GM12874 (cell line): ENCODE results near the gene MRPL39.

Experiments used
- TF ChIP-seq, protein P1 (sequence below): IDR thresholded peaks from 2 replicates; pipeline ENCODE4 v1.5.1; 2011; ENCODE audit warnings: low read depth, mild to moderate bottlenecking, control low read depth, low read length, moderate library complexity; ENCODE audit not compliant: insufficient read depth

The MRPL39 gene

DNA sequence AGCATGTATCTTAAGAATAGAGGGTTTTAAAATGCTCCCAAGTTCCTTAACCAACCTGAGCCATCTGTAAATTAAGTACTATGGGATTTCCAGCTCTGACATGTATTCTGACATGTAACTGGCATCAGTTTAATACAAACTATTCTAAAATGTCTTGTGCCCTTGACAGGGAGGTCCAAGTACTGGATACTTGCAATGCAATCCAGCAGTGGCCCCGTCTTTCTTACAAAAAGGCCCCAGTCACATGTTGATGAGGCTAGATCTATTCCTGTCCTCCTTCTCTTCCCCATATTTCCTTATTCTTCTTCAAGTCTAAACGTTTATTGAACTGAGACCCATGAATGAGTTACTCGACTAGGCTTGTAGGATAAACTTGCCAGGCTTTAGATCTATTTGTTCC is 46.4 kb downstream of the MRPL39 start:
- TF ChIP-seq, protein P1, sequence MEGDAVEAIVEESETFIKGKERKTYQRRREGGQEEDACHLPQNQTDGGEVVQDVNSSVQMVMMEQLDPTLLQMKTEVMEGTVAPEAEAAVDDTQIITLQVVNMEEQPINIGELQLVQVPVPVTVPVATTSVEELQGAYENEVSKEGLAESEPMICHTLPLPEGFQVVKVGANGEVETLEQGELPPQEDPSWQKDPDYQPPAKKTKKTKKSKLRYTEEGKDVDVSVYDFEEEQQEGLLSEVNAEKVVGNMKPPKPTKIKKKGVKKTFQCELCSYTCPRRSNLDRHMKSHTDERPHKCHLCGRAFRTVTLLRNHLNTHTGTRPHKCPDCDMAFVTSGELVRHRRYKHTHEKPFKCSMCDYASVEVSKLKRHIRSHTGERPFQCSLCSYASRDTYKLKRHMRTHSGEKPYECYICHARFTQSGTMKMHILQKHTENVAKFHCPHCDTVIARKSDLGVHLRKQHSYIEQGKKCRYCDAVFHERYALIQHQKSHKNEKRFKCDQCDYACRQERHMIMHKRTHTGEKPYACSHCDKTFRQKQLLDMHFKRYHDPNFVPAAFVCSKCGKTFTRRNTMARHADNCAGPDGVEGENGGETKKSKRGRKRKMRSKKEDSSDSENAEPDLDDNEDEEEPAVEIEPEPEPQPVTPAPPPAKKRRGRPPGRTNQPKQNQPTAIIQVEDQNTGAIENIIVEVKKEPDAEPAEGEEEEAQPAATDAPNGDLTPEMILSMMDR, result no peak

DNA sequence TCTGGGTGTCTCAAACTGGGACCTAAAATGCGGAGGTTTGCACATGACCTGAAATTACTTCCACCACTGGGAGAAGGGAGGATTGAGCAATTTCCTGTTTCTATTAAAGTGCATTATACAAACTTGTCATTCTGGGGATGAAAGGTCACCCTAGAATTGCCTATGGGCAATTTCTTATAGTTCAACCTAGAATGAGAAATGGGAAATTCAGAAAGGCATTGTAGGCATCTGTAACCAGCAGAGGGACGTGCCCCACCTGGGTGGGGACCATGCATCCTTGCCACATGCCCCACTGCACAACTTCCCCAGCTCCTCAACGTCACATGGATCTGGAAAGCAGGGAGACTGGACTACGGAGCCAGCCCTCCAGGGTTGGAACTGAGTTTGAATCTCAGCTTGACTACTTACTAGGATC is 47.0 kb downstream of the MRPL39 start:
- TF ChIP-seq, protein P1, result no peak

DNA sequence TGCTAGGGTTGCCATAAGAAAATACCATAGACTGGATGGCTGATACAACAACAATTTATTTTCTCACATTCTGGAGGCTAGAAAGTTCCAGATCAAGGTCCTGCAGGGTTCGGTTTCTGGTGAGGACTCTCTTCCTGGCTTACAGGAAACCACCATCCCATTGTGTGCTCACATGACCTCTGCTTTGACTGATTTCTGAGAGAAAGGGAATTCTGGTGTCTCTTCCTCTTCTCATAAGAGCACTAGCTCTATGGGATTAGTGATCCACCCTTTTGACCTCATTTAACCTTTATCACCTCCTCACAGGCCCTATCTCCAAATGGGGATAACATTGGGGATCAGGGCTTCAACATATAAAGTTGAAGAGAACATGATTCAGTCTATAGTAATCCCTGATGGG is 47.5 kb downstream of the MRPL39 start:
- TF ChIP-seq, protein P1, result no peak

DNA sequence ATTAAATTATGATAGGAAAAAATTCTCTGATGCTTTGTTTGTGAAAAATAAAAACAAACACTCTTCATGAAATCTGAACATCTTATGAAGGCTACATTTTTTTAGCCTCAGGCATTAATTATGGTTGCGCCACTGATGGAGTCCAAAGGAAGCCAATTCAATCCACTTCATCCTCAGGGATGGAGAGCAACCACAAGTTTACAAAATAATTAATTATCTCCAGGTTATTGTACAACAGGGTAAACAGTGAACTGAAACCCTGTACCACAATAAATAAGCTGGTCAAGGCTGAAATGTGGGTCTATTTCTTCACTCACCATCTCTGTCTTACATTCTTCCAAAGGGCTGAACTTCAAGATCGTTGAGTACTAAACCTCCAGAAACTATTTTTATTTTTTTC is 49.2 kb downstream of the MRPL39 start:
- TF ChIP-seq, protein P1, result no peak

DNA sequence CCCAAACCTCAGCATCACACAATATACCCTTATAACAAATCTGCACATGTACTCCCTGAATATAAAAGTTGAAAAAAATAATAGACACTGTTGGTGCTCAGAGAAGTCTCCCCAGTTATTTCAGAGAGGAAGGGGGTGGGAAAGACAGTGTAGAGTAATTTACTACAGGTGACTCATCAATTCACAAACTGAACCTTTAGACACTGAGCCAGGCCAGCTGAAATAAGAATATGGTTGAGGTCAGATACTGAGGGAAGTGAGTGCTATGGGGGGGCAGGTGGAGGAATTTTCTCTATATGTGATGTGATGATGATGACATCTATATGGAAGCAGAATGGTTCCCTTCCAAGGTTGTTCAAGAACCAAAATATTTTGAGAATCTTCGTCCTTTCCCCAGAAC is 50.1 kb downstream of the MRPL39 start:
- TF ChIP-seq, protein P1, result no peak

DNA sequence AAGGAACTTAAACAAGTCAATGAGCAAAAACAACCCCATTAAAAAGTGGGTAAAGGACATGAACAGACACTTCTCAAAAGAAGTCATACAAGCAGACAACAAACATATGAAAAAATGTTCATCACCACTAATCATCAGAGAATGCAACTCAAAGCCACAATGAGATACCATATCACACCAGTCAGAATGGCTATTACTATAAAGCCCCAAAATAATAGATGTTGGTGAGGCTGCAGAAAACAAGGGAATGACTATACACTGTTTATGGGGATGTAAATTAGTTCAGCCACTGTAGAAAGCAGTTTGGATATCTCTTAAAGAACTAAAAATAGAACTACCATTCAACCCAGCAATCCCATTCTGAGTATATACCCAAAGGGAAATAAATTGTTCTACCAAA is 51.2 kb downstream of the MRPL39 start:
- TF ChIP-seq, protein P1, result no peak

DNA sequence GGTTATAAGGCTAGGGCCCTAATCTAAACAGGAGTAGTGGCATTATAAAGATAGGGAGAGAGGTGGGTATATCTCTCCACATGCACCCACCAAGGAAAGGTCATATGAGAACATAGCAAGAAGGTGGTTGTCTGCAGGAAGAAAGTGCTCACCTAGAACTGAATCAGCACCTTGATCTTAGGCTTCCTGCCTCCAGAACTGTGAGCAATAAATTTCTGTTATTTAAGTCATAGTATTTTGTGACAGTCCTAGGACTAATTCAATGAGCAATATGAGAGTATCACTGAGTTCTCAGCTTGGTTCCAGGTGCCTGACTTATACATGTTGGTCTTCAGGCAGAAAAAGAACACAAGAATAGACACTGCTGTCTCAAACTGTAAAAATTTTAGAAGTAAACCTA is 51.8 kb downstream of the MRPL39 start:
- TF ChIP-seq, protein P1, result no peak

DNA sequence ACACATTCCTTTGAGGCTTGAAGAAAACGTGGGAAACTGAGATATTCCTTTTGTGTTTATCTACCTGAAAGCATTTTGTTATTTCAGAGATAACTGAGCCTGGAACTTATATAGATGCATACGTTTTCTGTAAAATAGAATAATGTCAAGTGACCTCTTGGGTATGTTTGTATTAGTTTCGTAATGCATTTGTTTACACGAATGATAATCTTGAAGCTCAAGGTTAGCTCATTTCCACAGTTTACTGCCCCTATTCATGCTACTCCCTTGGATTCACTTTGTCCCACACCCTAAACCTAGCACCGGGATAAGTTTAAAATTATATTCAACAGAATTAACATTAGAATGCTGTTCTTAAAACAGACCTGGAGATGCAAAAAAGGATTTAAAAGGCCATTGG is 54.4 kb downstream of the MRPL39 start:
- TF ChIP-seq, protein P1, result no peak
